Keratinocyte (primary cell): ENCODE results near the gene DIAPH3. TPM values are rescaled to one million over a fixed set of nuclear protein-coding genes. Genes with fewer than 3 reads are reported as not detected.

ENCODE experiments used
- DNase-seq: peaks from one replicate; pipeline ENCODE4 v3.0.0-alpha.2; 2011; ENCODE audit warnings: low read depth, missing footprints, low spot score
- FAIRE-seq: peaks from 2 replicates; lab custom pipeline; 2011; peaks lifted over from hg19 to GRCh38; lab: Jason Lieb, UNC
- H2AFZ ChIP-seq: 2 replicates; pipeline ENCODE4 v1.6.0; 2012; ENCODE audit warnings: low read length, control low read depth, inconsistent platforms; ENCODE audit not compliant: control insufficient read depth
- H3K27ac ChIP-seq: 2 replicates; pipeline ENCODE4 v1.5.1; 2011; ENCODE audit warnings: low read length; ENCODE audit not compliant: control insufficient read depth, insufficient read depth
- H3K27me3 ChIP-seq: 3 replicates; pipeline ENCODE4 v1.6.0; 2011; ENCODE audit warnings: low read length; ENCODE audit not compliant: control insufficient read depth, insufficient read depth; ENCODE audit errors: extremely low read depth
- H3K36me3 ChIP-seq, 2 experiments: 2 replicates in 1 of 2; 3 replicates in 1 of 2; pipeline ENCODE4 v1.5.1; 2011; ENCODE audit warnings: low read length in 2 of 2, mild to moderate bottlenecking in 1 of 2; ENCODE audit not compliant: control insufficient read depth in 2 of 2, insufficient read depth in 2 of 2; ENCODE audit errors: extremely low read depth in 1 of 2
- H3K4me1 ChIP-seq: 3 replicates; pipeline ENCODE4 v1.5.1; 2011; ENCODE audit warnings: low read length; ENCODE audit not compliant: control insufficient read depth, insufficient read depth; ENCODE audit errors: extremely low read depth
- H3K4me2 ChIP-seq: 3 replicates; pipeline ENCODE4 v1.6.0; 2011; ENCODE audit warnings: low read depth, low read length; ENCODE audit not compliant: control insufficient read depth, insufficient read depth; ENCODE audit errors: extremely low read depth
- H3K4me3 ChIP-seq, 3 experiments: fragments of 200-600 bp in 1 of 3; sonication (generic) in 1 of 3; 2 replicates in 2 of 3; 3 replicates in 1 of 3; pipeline ENCODE4 v1.5.1; 2011 to 2016; ENCODE audit warnings: low read length in 3 of 3, mild to moderate bottlenecking in 3 of 3, control low read depth in 2 of 3, inconsistent platforms in 1 of 3, low read depth in 1 of 3, mixed read lengths in 1 of 3, mixed run types in 1 of 3, moderate library complexity in 1 of 3; ENCODE audit not compliant: control insufficient read depth in 2 of 3, insufficient read depth in 2 of 3; ENCODE audit errors: extremely low read depth in 1 of 3
- H3K79me2 ChIP-seq: 2 replicates; pipeline ENCODE4 v1.6.0; 2012; ENCODE audit warnings: low read length; ENCODE audit not compliant: control insufficient read depth, insufficient read depth
- H3K9ac ChIP-seq: 3 replicates; pipeline ENCODE4 v1.6.0; 2011; ENCODE audit warnings: low read length; ENCODE audit not compliant: control insufficient read depth, insufficient read depth; ENCODE audit errors: extremely low read depth
- H3K9me1 ChIP-seq: 3 replicates; pipeline ENCODE4 v1.6.0; 2011; ENCODE audit warnings: low read length; ENCODE audit not compliant: control insufficient read depth, insufficient read depth; ENCODE audit errors: extremely low read depth
- H3K9me3 ChIP-seq: 2 replicates; pipeline ENCODE4 v1.5.1; 2012; ENCODE audit warnings: low read depth, low read length; ENCODE audit not compliant: control insufficient read depth
- H4K20me1 ChIP-seq: 3 replicates; pipeline ENCODE4 v1.6.0; 2011; ENCODE audit warnings: low read length; ENCODE audit not compliant: control insufficient read depth, insufficient read depth; ENCODE audit errors: extremely low read depth
- CTCF ChIP-seq, 3 experiments: IDR thresholded peaks in 1 of 3; conservative IDR thresholded peaks in 1 of 3; optimal IDR thresholded peaks in 1 of 3; 2 replicates in 2 of 3; 3 replicates in 1 of 3; pipeline versions ENCODE3 to v1.5.1; 2011; ENCODE audit warnings: low read length in 3 of 3, mild to moderate bottlenecking in 3 of 3, moderate library complexity in 2 of 3, control low read depth in 1 of 3, inconsistent platforms in 1 of 3; ENCODE audit not compliant: insufficient read depth in 2 of 3; ENCODE audit errors: extremely low read depth in 1 of 3
- EZH2 ChIP-seq: IDR thresholded peaks from one replicate; pipeline ENCODE4 v1.6.1; 2012; ENCODE audit warnings: inconsistent platforms, mild to moderate bottlenecking, low read length, moderate library complexity
- dilution Hi-C: fragments of 300-500 bp; cut with MboI; formaldehyde crosslinking; loops from one replicate; pipeline ENCODE4 v1.7.0; 2020; ENCODE audit warnings: low sequenced_read_pairs; ENCODE audit not compliant: extremely low pct_ligation_motif_present
- polyA plus RNA-seq, 5 experiments: library from polyadenylated mRNA; depleted of rRNA in 3 of 5; stranded (reverse) in 3 of 5; stranded (forward) in 1 of 5; unstranded in 1 of 5; fragments of >200 nt; gene quantifications; 1 replicate in 1 of 5; 2 replicates in 3 of 5; 3 replicates in 1 of 5; pipeline versions ENCODE4 v1.2.1 to v1.2.3, GENCODE V29; 2011 to 2012; ENCODE audit warnings: missing spikeins in 2 of 5, low read depth in 1 of 5, low replicate concordance in 1 of 5

Gene DIAPH3
- polyA plus RNA-seq, 1 donor (not counting 4 experiments of a cell fraction or from before 2014, with no cell fraction given), result 9.0 TPM

GRCh38 chr13:60138674-60139073, 25.1 kb downstream of the DIAPH3 start:
- Histone ChIP-seq H3K9ac (no peak overlapping the region), H3K4me2 (no peak overlapping the region), H3K4me1 (peaks cover 7% of the 10 kb centered on the region), H3K27ac (no peak overlapping the region), H3K36me3 (no peaks in the 10 kb centered on the region), H3K27me3 (no peaks in the 10 kb centered on the region), H3K9me1 (no peaks in the 10 kb centered on the region), H3K4me3 (no peak overlapping the region), H3K79me2 (peaks cover 66% of the 10 kb centered on the region), H4K20me1 (no peaks in the 10 kb centered on the region), H3K9me3 (no peaks in the 10 kb centered on the region), H2AFZ (no peak overlapping the region)
- dilution Hi-C loops, result no loop called here
- no peak for FAIRE-seq
- no peak for DNase-seq
- TF ChIP-seq CTCF (optimal IDR thresholded peaks at IDR 0.05 in 1 of 3, IDR thresholded peaks at IDR 0.05 in 1 of 3, conservative IDR thresholded peaks at IDR 0.05 in 1 of 3; ENCODE audit: extremely low read depth in 1 of 3, insufficient read depth in 2 of 3, low read length in 3 of 3), result no peak
- TF ChIP-seq EZH2, result no peak

DNA sequence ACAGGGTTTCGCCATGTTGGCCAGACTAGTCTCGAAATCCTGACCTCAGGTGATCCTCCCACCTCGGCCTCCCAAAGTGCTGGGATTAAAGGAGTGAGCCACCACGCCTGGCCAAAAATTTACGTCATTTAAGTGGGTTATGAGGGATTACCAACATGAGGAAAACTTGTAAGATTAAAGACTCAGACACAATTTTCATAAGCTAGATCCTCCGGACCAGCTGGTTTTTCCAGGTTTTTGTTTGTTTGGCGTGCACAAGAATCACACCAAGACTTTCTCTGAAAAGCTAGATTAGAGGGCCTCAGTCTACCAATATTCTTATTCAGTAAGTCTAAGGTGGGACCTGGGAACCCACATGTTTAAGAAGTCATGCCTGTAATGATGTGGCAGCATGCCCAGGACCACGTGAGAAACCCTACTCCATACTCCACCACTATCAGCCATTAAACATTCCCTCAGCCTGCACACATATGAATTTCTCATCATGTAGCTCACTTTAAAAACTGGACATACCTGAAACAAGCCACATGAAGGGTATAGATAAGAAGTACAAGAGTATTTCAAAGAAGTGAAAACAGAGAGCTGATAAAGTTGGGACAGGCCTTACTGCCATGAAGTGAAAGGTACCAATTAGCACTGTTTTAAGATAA, 25.7 kb downstream of the DIAPH3 start:
- Histone ChIP-seq H3K9me1 (no peaks in the 10 kb centered on the region), H3K4me3 (no peak overlapping the region), H2AFZ (no peak overlapping the region), H3K36me3 (no peaks in the 10 kb centered on the region), H3K27me3 (no peaks in the 10 kb centered on the region), H3K27ac (no peak overlapping the region), H3K4me1 (peaks cover 7% of the 10 kb centered on the region), H3K4me2 (no peak overlapping the region), H3K79me2 (peaks cover 61% of the 10 kb centered on the region), H4K20me1 (no peaks in the 10 kb centered on the region), H3K9ac (no peak overlapping the region), H3K9me3 (no peaks in the 10 kb centered on the region)
- FAIRE-seq (no peak), DNase-seq (no peak)
- TF ChIP-seq CTCF (optimal IDR thresholded peaks at IDR 0.05 in 1 of 3, IDR thresholded peaks at IDR 0.05 in 1 of 3, conservative IDR thresholded peaks at IDR 0.05 in 1 of 3; ENCODE audit: extremely low read depth in 1 of 3, insufficient read depth in 2 of 3, low read length in 3 of 3), result no peak
- TF ChIP-seq EZH2, result no peak
- dilution Hi-C loops, result no loop called here
